Fibroblast of skin of back (primary cell): Measurements from ENCODE around the gene SLC30A9. TPM values are rescaled to one million over a fixed set of nuclear protein-coding genes. Genes with fewer than 3 reads are reported as not detected.

Experiments used
- DNase-seq: peaks from one replicate; pipeline ENCODE4 v3.0.0-alpha.2; 2013
- polyA plus RNA-seq, 2 experiments: library from polyadenylated mRNA; unstranded; fragments of 120-200 nt; gene quantifications; one replicate each; pipeline ENCODE4 v1.2.1, GENCODE V29; 2013; ENCODE audit not compliant: insufficient read length in 2 of 2

The SLC30A9 gene
- 54.5 TPM for polyA plus RNA-seq (2013, experiment 1 of 2; ENCODE audit: insufficient read length)
- polyA plus RNA-seq (2013, experiment 2 of 2; ENCODE audit: insufficient read length), result 57.9 TPM

- DNase-seq, result peak; percentile 96
Measured at GRCh38 chr4:41990365-41991111, at the start of gene SLC30A9. Gene SLC30A9 (plus strand): TSS chr4:41990530. CDS start chr4:41990652, 122 bp downstream.

- DNase-seq, result peak; percentile 18
Measured at GRCh38 chr4:41940834-41941233, 49.5 kb upstream of the SLC30A9 start.

- DNase-seq, result no peak
Measured at GRCh38 chr4:41943506-41943905, 46.8 kb upstream of the SLC30A9 start.

DNA sequence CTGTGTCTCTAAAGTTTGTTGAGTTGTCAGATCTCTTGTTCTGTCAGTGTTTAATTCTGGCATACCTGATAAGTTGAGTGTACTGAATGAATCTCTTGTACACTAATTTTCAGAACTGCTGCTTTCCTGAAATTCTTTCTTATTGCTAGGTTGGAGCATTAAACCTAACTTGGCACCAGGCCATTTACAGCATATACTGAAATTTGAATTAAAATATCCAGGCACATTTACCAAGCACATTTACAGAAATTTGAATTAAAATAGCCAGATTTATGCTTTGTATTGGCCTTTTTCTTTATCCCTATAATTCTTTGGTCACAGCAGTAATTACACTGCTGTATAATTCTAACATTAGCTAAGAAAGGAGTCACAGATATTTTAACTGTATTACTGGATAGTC lies 46.2 kb upstream of the SLC30A9 start:
- no peak for DNase-seq

- no peak for DNase-seq
Measured at GRCh38 chr4:41949531-41949930, 40.8 kb upstream of the SLC30A9 start.

- no peak for DNase-seq
Measured at GRCh38 chr4:41957634-41958033, 32.7 kb upstream of the SLC30A9 start.

GRCh38 chr4:41963105-41963504 lies 27.2 kb upstream of the SLC30A9 start:
- DNase-seq, result peak; percentile 9

DNA sequence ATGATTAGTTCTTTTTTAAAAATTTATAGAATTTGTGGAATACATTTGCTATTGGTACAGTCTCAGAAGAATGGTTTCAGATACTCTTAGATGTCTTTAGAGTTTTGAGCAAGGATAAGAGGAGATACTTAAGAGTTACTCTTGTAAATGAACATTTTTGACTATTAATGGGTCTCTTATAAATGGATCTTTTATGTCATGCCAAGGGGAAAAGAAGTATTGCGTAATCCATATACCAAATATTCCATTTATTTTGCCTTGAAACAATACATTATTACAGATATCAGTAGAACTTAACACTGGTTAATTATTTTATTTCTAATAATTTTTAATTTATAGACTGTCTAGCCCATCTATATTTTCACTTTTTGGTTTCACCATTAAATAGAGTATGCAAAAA lies 25.9 kb upstream of the SLC30A9 start:
- DNase-seq, result no peak

DNA sequence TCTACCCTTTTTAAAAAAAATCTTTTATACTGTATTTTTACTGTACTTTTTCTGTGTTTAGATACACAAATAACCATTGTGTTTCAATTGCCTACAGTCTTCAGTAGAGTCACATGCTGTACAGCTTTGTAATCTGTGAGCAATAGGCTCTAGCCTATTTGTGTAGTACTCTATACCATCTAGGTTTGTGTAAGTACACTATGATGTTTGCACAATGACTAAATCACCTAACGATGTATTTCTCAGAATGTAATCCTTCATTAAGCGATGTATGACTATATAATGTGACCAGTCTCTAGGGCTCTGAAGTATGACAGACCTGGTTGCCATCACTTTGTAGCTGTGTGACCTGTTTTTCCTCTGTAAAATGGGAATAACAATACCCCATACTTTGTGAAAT lies 22.9 kb upstream of the SLC30A9 start:
- DNase-seq, result no peak

DNA sequence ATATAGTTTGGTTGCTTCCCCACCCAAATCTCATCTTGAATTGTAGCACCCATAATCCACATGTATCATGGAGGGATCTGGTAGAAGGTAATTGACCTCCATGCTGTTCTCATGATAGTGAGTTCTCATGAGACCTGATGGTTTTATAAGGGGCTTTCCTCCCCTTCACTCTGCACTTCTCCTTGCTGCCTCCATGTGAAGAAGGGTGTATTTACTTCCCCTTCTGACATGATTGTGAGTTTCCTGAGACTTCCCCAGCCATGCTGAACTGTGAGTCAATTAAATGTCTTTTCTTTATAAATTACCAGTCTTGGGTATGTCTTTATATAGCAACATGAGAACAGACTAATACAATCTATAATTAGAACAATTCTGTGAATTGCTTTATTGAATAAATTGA lies 20.7 kb upstream of the SLC30A9 start:
- DNase-seq, result no peak

DNA sequence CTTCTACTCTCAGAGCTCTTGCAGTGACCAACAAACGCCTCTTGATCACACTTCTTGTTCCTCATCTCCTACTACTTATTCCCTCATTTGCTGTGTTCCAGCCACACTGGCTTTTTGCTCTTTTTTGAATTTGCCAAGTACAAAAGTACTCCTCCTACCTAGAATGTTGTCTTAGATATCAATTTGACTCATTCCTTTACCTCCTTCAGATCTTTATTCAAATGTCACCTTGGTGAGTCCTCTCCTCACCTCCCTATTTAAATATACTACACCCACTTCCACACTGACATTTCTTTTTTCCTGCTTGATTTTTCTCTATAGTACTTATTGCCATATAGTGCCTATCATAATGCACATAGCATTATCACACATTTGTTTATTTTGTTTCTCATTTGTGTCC lies 15.0 kb upstream of the SLC30A9 start:
- no peak for DNase-seq

- DNase-seq, result no peak
Measured at GRCh38 chr4:41976775-41977516, 13.4 kb upstream of the SLC30A9 start.

- peak; percentile 66 for DNase-seq
Measured at GRCh38 chr4:41977709-41978108, 12.6 kb upstream of the SLC30A9 start.

- no peak for DNase-seq
Measured at GRCh38 chr4:41981456-41981855, 8.9 kb upstream of the SLC30A9 start, which contains the start of gene DCAF4L1. Gene DCAF4L1 (plus strand): TSS chr4:41981756. CDS start chr4:41981793, 37 bp downstream.

DNA sequence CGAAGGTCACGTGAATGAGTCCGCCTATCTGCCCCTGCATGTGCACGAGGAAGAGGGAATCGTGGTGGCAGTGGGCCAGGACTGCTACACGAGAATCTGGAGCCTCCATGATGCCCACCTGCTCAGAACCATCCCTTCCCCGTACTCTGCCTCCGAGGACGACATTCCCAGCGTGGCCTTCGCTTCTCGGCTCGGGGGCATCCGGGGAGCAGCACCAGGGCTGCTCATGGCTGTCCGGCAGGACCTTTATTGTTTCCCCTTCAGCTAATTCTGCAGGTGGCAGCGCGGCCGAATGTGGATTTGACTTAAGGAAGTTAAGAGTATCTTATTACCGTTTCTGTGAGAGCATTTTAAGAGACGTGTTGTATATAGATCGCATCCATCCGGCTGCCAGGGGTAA lies 7.6 kb upstream of the SLC30A9 start:
- DNase-seq, result no peak

- DNase-seq, result no peak
Measured at GRCh38 chr4:41985151-41985550, 5.2 kb upstream of the SLC30A9 start.

DNA sequence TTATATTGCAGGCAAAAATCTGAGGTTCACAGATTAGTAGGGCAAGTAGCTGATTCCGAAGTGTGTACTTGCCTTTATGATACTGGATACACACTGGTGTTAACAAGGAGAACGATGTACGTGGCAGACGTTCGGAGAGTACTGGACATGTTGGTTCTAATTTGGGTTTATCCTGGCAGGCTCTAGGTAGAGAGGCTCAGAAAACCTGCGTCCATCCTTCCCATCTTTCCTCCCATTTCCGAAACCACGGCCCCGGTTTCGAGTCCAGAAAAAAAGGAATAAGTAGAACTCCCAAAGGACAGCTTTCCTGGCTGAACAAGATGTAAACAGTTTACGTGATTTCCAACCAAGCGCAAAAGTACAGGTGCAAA lies 351 bp upstream of the SLC30A9 start:
- DNase-seq, result no peak

DNA sequence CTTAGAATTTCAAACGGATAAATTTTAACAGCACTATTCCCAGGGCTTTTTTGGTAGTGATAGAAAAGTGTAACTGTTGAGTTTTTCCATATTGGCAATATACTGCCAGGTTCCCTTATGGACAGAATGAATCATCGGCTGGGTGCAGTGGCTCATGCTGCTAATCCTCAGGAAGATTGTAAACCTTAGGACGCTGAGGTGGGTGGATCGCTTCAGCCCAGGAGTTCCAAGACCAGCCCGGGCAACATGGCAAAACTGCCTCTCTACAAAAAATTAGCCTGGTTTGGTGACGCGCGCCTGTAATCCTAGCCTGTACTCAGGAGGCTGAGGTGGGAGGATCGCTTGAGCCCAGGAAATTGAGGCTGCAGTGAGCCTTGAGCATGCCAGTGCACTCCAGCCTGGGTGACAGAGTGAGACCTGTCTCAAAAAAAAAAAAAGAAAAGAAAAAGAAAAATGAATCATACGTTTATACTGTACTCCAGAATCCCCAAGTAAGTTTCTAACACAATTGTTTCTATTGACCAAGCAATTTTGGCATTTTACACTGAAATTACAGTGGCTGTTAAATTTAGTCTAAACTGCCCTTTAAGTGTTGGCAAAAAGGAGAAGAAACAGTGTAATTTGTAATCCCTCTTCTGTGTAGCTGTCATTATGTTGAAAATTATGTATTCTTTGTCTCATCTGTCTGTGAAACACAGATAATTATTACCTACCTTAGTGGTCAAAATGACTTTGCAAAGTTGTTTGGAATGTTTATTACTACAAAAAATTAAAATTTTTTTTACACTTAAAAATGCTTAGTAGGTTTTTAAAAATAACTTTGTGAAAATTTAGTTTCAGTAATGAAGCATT lies 1.8 kb downstream of the SLC30A9 start:
- no peak for DNase-seq

DNA sequence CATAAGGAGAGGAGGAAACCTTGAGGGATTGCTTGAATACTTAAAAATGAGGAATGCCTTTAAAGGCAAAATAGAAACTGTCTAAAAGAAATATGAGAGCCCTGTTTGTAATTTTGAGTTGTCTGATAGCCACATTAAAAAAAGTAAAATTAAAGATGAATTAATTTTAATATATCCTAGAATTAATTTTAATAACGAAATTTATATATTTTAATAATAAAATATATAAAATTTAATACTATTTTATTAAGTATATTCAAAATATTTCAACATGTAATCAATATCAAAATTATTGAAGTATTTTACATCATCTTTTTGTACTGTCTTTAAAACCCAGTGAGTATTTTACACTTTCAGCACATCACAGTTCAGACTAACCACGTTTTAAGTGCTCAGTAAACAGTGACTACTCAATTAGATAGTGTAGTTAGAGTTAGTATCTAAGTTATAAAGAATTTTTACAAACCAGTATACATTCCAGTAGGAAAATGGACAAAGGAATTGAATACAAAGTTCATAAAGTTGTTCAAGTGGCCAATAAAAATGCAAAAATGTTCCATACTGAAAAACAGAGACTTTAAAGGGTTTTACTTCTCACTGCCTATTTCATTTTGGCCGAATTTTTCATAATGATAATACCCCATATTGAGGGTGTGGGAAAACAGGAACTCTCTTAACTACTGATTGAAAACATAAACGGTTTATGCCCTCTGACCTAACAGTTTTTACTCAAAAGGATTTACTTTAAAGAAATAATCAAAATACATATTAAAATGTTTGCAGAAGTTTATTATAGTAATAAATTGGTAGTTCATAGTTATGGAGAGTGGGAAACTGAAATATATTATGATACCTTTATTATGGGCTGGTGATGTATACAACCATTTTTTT lies 2.9 kb downstream of the SLC30A9 start:
- no peak for DNase-seq

DNA sequence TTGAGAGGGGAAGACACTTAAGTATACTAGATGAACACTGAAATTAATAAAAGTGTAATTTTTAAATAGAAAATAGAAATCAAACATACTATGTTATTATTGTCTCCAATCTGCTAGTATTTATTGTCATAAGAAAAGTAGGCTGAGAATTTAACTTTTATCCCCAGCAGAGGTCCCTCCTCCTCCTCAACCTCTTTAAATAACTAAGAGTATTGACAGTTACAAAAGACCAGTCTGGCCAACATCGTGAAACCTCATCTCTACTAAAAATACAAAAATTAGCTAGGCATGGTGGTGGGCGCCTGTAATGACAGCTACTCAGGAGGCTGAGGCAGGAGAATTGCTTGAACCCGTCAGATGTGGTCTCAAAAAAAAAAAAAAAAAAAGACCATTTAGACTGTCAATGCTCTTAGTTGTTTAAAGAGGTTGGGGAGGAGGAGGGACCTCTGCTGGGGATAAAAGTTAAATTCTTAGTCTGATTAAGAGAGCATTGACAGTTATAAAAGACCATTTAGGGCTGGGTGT lies 4.2 kb downstream of the SLC30A9 start:
- no peak for DNase-seq

- DNase-seq, result no peak
Measured at GRCh38 chr4:41998019-41998418, 7.7 kb downstream of the SLC30A9 start.

GRCh38 chr4:41999321-41999720 lies 9.0 kb downstream of the SLC30A9 start:
- no peak for DNase-seq
